T-helper 22 cell (primary cell): Measurements from ENCODE around the gene TMEM89.

Experiments used
- DNase-seq: peaks from one replicate; pipeline ENCODE4 v3.0.0-alpha.2; 2020; ENCODE audit warnings: low read depth

The TMEM89 gene

DNA sequence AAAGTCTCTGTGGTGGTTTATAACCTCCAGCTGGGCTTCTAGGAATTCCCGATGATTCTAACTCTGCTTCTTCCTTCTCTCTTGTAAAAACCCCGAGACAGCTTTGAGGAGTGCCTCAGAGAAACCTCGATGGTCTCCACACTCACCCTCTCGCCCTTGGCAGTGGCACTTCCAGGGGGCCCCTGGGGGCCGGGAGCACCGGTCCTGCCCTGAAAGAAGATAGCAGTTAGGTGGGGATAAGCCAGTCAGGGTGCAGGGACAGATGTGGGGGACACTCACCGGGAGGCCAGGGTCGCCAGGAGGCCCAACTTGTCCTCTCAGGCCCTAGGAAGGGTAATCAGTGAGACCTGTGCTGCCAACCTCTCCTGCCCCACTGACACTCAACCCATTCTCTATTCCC, 36.2 kb downstream of the TMEM89 start:
- no peak for DNase-seq

DNA sequence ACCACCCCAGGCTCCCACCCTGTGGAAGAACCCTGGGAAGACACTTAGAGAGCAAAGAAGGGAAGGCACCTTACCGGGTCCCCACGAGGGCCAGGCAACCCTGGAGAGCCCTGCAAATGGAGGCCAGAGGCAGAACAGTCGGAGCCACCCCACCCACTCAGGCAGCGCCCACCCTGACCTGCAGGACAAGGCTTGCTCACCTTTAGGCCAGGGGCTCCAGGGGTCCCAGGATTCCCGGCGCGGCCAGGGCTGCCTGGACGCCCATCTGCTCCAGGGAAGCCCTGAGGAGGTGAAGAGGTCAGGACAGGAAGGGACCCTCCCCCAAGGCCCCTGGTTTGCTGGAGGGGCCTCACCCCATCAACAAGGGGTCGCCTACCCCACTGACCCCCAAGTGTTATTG, 36.7 kb downstream of the TMEM89 start:
- DNase-seq, result no peak

DNA sequence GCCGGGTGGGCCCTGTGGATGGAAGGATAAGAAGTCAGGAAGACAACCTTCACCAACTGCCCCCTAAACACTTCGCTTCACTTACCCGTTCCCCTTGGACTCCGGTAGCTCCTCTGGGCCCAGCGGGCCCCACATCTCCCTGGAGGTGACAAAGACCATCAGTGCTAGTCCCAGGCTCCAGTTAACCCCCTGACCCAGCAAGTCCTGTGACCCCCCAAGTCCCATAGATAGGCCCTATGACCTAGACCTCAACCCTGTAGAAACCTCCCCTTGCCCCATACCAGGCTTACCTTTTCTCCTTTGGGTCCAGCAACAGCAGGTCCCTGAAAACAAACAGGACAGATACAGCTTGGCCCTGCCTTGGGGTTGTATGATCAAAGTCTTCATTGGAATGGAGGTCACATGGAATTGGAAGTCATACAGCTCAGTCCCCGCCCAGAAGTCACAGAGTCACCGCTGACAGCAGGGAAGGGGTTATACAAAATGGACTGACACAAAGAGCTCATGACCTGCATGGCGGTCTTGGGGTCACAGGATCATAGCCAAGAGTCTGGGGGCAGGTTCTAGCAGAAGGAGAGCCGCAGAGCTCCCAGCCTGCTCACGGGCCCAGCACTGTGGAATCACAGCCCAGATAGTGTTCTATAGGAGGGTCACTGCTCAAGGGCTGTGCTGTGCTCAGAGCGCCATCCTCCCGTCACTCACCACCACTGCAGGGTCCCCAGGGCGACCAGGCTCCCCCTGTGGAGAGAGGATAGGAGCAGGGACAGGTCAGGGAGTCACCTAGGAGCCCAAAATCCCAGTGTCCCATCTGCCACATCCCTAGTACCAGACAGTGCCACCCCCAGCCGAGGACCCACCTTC, 39.7 kb downstream of the TMEM89 start:
- DNase-seq, result no peak

DNA sequence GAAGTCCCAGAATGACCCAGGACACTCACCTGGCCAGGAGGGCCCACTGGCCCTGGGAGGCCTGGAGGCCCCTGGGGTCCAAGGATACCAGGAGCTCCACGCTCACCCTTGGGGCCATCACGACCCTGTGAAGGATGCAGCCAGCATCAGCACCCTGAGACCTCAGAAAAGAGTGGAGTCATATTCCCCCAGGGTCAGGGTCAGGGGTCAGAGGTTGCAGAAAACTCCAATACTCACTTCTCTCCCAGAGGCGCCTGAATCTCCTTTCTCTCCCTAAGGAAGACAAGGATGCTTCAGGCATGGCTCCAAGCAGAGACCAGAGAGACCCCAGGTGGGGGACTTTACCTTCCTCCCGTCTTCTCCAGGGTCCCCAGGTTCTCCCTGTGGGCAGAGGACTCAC, 44.9 kb downstream of the TMEM89 start:
- no peak for DNase-seq

DNA sequence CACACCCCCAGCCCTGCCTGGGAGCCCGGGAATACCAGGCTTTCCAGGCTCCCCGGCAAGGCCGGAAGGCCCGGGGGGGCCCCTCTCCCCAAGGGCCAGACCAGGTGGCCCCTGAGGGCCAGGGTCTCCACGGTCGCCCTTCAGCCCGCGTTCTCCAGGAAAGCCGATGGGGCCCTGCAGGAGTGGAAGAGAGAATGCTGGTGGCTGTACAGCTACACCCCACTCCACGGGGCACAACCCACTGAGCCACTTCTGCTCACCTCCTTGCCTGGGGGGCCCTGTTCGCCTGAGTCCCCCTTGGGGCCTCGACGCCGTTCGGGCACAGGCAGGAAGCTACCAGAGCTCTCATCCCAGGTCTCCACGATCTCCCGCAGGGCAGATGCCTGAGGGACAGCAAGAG, 46.2 kb downstream of the TMEM89 start:
- DNase-seq, result no peak

DNA sequence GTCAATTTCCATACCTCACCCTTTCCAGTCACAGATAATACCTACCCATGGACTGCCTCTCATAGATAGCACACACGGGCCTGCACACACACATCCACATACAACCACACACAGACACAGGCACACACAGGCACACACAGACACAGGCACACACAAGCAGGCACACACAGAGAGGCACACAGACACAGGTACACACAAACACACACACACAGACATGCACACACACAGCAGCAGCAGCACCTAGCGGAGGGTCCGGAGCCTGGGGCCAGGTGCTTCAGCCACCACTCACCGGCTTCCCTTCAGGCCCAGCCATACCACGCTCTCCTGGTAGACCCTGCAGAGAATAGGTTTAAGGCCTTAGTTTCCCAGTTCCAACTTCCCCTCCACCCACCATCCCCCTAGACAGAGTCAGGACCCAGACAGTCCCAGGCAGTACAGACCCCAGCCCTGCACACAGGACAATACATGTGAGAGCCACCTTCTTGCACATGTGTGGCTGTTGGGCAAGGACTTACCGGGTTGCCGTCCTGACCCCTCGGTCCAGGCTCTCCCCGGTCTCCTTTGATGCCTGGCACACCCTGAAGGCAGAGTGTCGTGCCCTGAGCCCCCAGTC, 47.5 kb downstream of the TMEM89 start:
- DNase-seq, result no peak

DNA sequence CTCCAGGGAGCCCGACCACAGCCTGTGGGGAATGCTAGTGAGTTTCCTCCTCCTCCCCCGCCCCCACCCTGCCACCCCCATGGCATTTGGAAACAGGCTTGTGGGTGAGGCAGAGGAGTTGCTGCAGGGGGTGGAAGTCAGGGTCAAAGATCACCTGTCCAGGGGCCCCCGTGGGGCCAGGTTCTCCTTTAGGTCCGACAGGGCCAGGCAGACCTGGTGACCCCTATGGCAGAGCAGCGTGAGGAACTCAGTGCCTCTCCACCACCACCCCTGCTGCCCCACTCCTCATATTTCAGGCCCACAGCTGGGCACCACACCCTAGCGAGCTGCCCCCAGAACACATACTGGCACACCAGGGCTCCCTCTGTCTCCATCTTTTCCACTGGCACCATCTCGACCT, 49.1 kb downstream of the TMEM89 start:
- DNase-seq, result no peak

DNA sequence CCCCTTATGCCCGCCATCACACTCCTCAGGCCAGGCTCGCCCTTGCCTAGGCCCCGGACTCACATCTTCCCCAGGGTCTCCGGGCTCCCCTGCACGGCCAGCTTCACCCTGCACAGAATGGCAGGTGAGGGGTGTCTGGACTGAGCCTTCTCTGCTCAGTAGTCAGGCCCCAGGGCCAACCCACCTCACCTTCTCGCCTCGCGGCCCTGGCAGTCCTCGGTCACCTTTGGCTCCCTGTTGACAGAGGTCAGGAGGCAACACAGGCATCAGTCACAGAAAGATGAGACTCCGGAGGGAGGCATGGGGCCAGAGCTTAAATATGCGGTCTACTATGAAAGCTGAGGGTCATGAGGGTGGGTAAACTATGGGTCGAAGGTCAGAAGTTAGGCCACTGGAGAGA, 49.6 kb downstream of the TMEM89 start:
- DNase-seq, result no peak
